Fibroblast of lung (primary cell): ENCODE data around the gene FAM78A. TPM values are rescaled to one million over a fixed set of nuclear protein-coding genes. Genes with fewer than 3 reads are reported as not detected.

Source experiments
- DNase-seq, 2 donors: peaks; one replicate each; pipeline versions ENCODE4 v3.0.0 to v3.0.0-alpha.2; 2010; ENCODE audit warnings: low read depth in 2 of 2
- H2AFZ ChIP-seq: 2 replicates; pipeline ENCODE4 v1.5.1; 2012; ENCODE audit warnings: low read length, control low read depth, inconsistent platforms
- H3K27ac ChIP-seq: 2 replicates; pipeline ENCODE4 v1.5.1; 2011; ENCODE audit warnings: low read length, control low read depth; ENCODE audit not compliant: insufficient read depth
- H3K27me3 ChIP-seq: 2 replicates; pipeline ENCODE4 v1.5.1; 2011; ENCODE audit warnings: mild to moderate bottlenecking, low read length; ENCODE audit not compliant: control insufficient read depth, insufficient read depth
- H3K36me3 ChIP-seq: 2 replicates; pipeline ENCODE4 v1.5.1; 2011; ENCODE audit warnings: low read length; ENCODE audit not compliant: control insufficient read depth, insufficient read depth
- H3K4me1 ChIP-seq: 2 replicates; pipeline ENCODE4 v1.5.1; 2011; ENCODE audit warnings: low read length; ENCODE audit not compliant: control insufficient read depth, insufficient read depth; ENCODE audit errors: extremely low read depth
- H3K4me2 ChIP-seq: 2 replicates; pipeline ENCODE4 v1.5.1; 2011; ENCODE audit warnings: low read length, control low read depth; ENCODE audit not compliant: insufficient read depth; ENCODE audit errors: extremely low read depth
- H3K4me3 ChIP-seq, 4 experiments: fragments of 200-600 bp in 1 of 4; sonication (generic) in 1 of 4; replicated peaks in 1 of 4; 2 replicates each; pipeline ENCODE4 v1.5.1; 2011 to 2016; ENCODE audit warnings: low read length in 4 of 4, low read depth in 3 of 4, mild to moderate bottlenecking in 3 of 4, control low read depth in 2 of 4, inconsistent platforms in 1 of 4, mixed read lengths in 1 of 4; ENCODE audit not compliant: insufficient read depth in 1 of 4; ENCODE audit errors: control extremely low read depth in 1 of 4
- H3K79me2 ChIP-seq: 2 replicates; pipeline ENCODE4 v1.5.1; 2012; ENCODE audit warnings: mild to moderate bottlenecking, low read length, inconsistent platforms; ENCODE audit not compliant: control insufficient read depth, insufficient read depth
- H3K9ac ChIP-seq: 2 replicates; pipeline ENCODE4 v1.5.1; 2011; ENCODE audit warnings: mild to moderate bottlenecking, low read length, control low read depth; ENCODE audit not compliant: insufficient read depth
- H3K9me3 ChIP-seq: 2 replicates; pipeline ENCODE4 v1.5.1; 2012; ENCODE audit warnings: low read depth, low read length; ENCODE audit not compliant: control insufficient read depth, insufficient read depth
- H4K20me1 ChIP-seq: 2 replicates; pipeline ENCODE4 v1.5.1; 2011; ENCODE audit warnings: low read length; ENCODE audit not compliant: control insufficient read depth, insufficient read depth; ENCODE audit errors: extremely low read depth
- EZH2 ChIP-seq: IDR thresholded peaks from 2 replicates; pipeline ENCODE4 v1.5.1; 2012; ENCODE audit warnings: low read length, control low read depth, mild to moderate bottlenecking; ENCODE audit errors: missing control alignments
- polyA plus RNA-seq, 2 donors: library from polyadenylated mRNA; depleted of rRNA in 1 of 2; stranded (reverse) in 1 of 2; unstranded in 1 of 2; fragments of >200 nt; gene quantifications; 2 replicates each; pipeline ENCODE4 v1.2.1, GENCODE V29; 2011 to 2012; ENCODE audit warnings: missing spikeins in 1 of 2
- total RNA-seq: library from RNA; depleted of rRNA; stranded (reverse); fragments of >200 nt; gene quantifications from 2 replicates; pipeline ENCODE4 v1.2.1, GENCODE V29; 2014
- TF ChIP-seq, protein P1 (sequence below), 2 donors: IDR thresholded peaks in 1 of 2; conservative IDR thresholded peaks in 1 of 2; 1 replicate in 1 of 2; 2 replicates in 1 of 2; pipeline ENCODE4 v1.5.1; 2011 to 2012; ENCODE audit warnings: low read length in 2 of 2, control low read depth in 1 of 2, inconsistent platforms in 1 of 2, low read depth in 1 of 2, mild to moderate bottlenecking in 1 of 2

FAM78A gene
- total and polyA plus RNA-seq, 2 donors (not counting 1 experiment from before 2014, with no cell fraction given) = 0.26 to 0.33 TPM

GRCh38 chr9:131260751-131261452, 15.4 kb downstream of the FAM78A start:
- Histone ChIP-seq H3K79me2 (no peaks in the 10 kb centered on the region), H3K4me2 (no peak overlapping the region), H3K27me3 (no peaks in the 10 kb centered on the region), H3K9me3 (no peaks in the 10 kb centered on the region), H3K27ac (no peak overlapping the region), H2AFZ (no peak overlapping the region), H4K20me1 (no peaks in the 10 kb centered on the region), H3K4me3 (no peak overlapping the region), H3K4me1 (peaks cover 9% of the 10 kb centered on the region), H3K9ac (no peak overlapping the region), H3K36me3 (no peaks in the 10 kb centered on the region)
- DNase-seq = no peak
- TF ChIP-seq, protein P1, sequence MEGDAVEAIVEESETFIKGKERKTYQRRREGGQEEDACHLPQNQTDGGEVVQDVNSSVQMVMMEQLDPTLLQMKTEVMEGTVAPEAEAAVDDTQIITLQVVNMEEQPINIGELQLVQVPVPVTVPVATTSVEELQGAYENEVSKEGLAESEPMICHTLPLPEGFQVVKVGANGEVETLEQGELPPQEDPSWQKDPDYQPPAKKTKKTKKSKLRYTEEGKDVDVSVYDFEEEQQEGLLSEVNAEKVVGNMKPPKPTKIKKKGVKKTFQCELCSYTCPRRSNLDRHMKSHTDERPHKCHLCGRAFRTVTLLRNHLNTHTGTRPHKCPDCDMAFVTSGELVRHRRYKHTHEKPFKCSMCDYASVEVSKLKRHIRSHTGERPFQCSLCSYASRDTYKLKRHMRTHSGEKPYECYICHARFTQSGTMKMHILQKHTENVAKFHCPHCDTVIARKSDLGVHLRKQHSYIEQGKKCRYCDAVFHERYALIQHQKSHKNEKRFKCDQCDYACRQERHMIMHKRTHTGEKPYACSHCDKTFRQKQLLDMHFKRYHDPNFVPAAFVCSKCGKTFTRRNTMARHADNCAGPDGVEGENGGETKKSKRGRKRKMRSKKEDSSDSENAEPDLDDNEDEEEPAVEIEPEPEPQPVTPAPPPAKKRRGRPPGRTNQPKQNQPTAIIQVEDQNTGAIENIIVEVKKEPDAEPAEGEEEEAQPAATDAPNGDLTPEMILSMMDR (conservative IDR thresholded peaks at IDR 0.05 in 1 of 2, IDR thresholded peaks at IDR 0.05 in 1 of 2; ENCODE audit: low read depth in 1 of 2, low read length in 2 of 2) = no peak
- TF ChIP-seq EZH2 = no peak

GRCh38 chr9:131259916-131260597, 16.3 kb downstream of the FAM78A start:
- Histone ChIP-seq H3K27ac (no peak overlapping the region), H3K9ac (no peak overlapping the region), H3K9me3 (no peaks in the 10 kb centered on the region), H3K4me2 (no peak overlapping the region), H3K4me3 (no peak overlapping the region), H4K20me1 (no peaks in the 10 kb centered on the region), H3K79me2 (no peaks in the 10 kb centered on the region), H3K36me3 (no peaks in the 10 kb centered on the region), H3K4me1 (peaks cover 10% of the 10 kb centered on the region), H3K27me3 (no peaks in the 10 kb centered on the region), H2AFZ (no peak overlapping the region)
- no peak for TF ChIP-seq EZH2
- TF ChIP-seq, protein P1 (conservative IDR thresholded peaks at IDR 0.05 in 1 of 2, IDR thresholded peaks at IDR 0.05 in 1 of 2; ENCODE audit: low read depth in 1 of 2, low read length in 2 of 2) = no peak
- DNase-seq = no peak

GRCh38 chr9:131259432-131259898, 16.8 kb downstream of the FAM78A start:
- no peak overlapping the region for H3K27ac ChIP-seq
- H3K27me3 ChIP-seq = no peaks in the 10 kb centered on the region
- H3K4me1 ChIP-seq = peaks cover 10% of the 10 kb centered on the region
- H3K4me3 ChIP-seq = no peak overlapping the region
- no peak overlapping the region for H3K9ac ChIP-seq
- H2AFZ ChIP-seq = no peak overlapping the region
- TF ChIP-seq EZH2 = no peak
- H4K20me1 ChIP-seq = no peaks in the 10 kb centered on the region
- no peaks in the 10 kb centered on the region for H3K79me2 ChIP-seq
- no peaks in the 10 kb centered on the region for H3K36me3 ChIP-seq
- H3K9me3 ChIP-seq = no peaks in the 10 kb centered on the region
- H3K4me2 ChIP-seq = no peak overlapping the region
- no peak for DNase-seq
